Activated CD4-positive, alpha-beta memory T cell treated with anti-CD3 and anti-CD28 coated beads, Interleukin-2, amount 10 ng/mL, durations not matched to agents 7 days and 5 days (primary cell): ENCODE data around the gene AQP12B. TPM values are rescaled to one million over a fixed set of nuclear protein-coding genes. Genes with fewer than 3 reads are reported as not detected.
"Not testable (repeated sequence)": the region's sequence is repeated elsewhere in the genome, so short reads cannot be mapped to it uniquely, and the experiment has no call there.

Experiments
- CTCF ChIA-PET: fragments of 350-600 bp; sonication (Branson Sonifier 250); formaldehyde crosslinking; loops from one replicate; lab custom pipeline; 2021; ENCODE audit warnings: antibody characterized with exemption, inconsistent platforms; lab: Charles Lee
- POLR2A ChIA-PET: fragments of 350-600 bp; sonication (Branson Sonifier 250); formaldehyde crosslinking; loops from one replicate; lab custom pipeline; 2021; ENCODE audit warnings: antibody characterized with exemption; lab: Charles Lee
- DNase-seq: peaks from one replicate; pipeline ENCODE4 v3.0.0-alpha.2; 2020
- H3K27ac Mint-ChIP-seq: one replicate; pipeline ENCODE4 v1.8.0; 2021; ENCODE audit warnings: mild to moderate bottlenecking, mixed read lengths
- H3K27me3 Mint-ChIP-seq: one replicate; pipeline ENCODE4 v1.8.0; 2021; ENCODE audit warnings: mixed read lengths
- H3K36me3 Mint-ChIP-seq: one replicate; pipeline ENCODE4 v1.8.0; 2021; ENCODE audit warnings: low read depth, mixed read lengths
- H3K4me1 Mint-ChIP-seq: one replicate; pipeline ENCODE4 v1.8.0; 2021; ENCODE audit warnings: mixed read lengths
- H3K4me3 Mint-ChIP-seq: one replicate; pipeline ENCODE4 v1.8.0; 2021; ENCODE audit warnings: mild to moderate bottlenecking, mixed read lengths
- H3K9me3 Mint-ChIP-seq: one replicate; pipeline ENCODE4 v1.8.0; 2021; ENCODE audit warnings: mixed read lengths
- total RNA-seq, 2 experiments: library from RNA; stranded (reverse); gene quantifications; one replicate each; pipeline ENCODE4 v1.2.3, GENCODE V29; 2021

AQP12B gene
- total RNA-seq, 2 experiments from 2014 or later = not detected

GRCh38 chr2:240702640-240703011 is 19.9 kb upstream of the AQP12B start:
- Mint-ChIP-seq H3K9me3 (no peaks in the 10 kb centered on the region), H3K36me3 (no peaks in the 10 kb centered on the region), H3K4me1 (peaks cover 11% of the 10 kb centered on the region), H3K27me3 (peaks cover 28% of the 10 kb centered on the region), H3K4me3 (no peak overlapping the region), H3K27ac (no peak overlapping the region)
- no peak for DNase-seq
- POLR2A ChIA-PET = no interaction called here
- CTCF ChIA-PET = interaction anchor here (2.1 kb wide), 1 partner anchor 188 kb away, joined by 5 read pairs; no protein-coding TSS in a partner anchor

- H3K27ac Mint-ChIP-seq = no peak overlapping the region
- peaks cover 22% of the 10 kb centered on the region for H3K27me3 Mint-ChIP-seq
- no peak for DNase-seq
- no peaks in the 10 kb centered on the region for H3K36me3 Mint-ChIP-seq
- ChIA-PET POLR2A (no interaction called here), CTCF (interaction anchor here (2.1 kb wide), 1 partner anchor 188 kb away, joined by 5 read pairs; no protein-coding TSS in a partner anchor)
- H3K4me1 Mint-ChIP-seq = peaks cover 11% of the 10 kb centered on the region
- no peaks in the 10 kb centered on the region for H3K9me3 Mint-ChIP-seq
- H3K4me3 Mint-ChIP-seq = no peak overlapping the region
These were observed 19.3 kb upstream of the AQP12B start for GRCh38 chr2:240701736-240702639.

- peaks cover 17% of the 10 kb centered on the region for H3K27me3 Mint-ChIP-seq
- DNase-seq = no peak
- no peaks in the 10 kb centered on the region for H3K36me3 Mint-ChIP-seq
- no peak overlapping the region for H3K4me3 Mint-ChIP-seq
- CTCF ChIA-PET = no interaction called here
- POLR2A ChIA-PET = no interaction called here
- H3K27ac Mint-ChIP-seq = no peak overlapping the region
- H3K4me1 Mint-ChIP-seq = peaks cover 11% of the 10 kb centered on the region
- H3K9me3 Mint-ChIP-seq = no peaks in the 10 kb centered on the region
These were observed 18.5 kb upstream of the AQP12B start for GRCh38 chr2:240701091-240701735.

- Mint-ChIP-seq H3K27me3 (peaks cover 13% of the 10 kb centered on the region), H3K4me1 (peaks cover 10% of the 10 kb centered on the region)
- POLR2A ChIA-PET, H3K9me3 Mint-ChIP-seq, H3K27ac Mint-ChIP-seq, H3K4me3 Mint-ChIP-seq, DNase-seq, H3K36me3 Mint-ChIP-seq, CTCF ChIA-PET: not testable (repeated sequence)
These were observed 17.9 kb upstream of the AQP12B start for GRCh38 chr2:240700616-240701015.

GRCh38 chr2:240699835-240700234 is 17.1 kb upstream of the AQP12B start:
- H3K36me3 Mint-ChIP-seq, H3K4me3 Mint-ChIP-seq, H3K9me3 Mint-ChIP-seq, POLR2A ChIA-PET, H3K27ac Mint-ChIP-seq, H3K27me3 Mint-ChIP-seq, H3K4me1 Mint-ChIP-seq, DNase-seq, CTCF ChIA-PET: not testable (repeated sequence)

GRCh38 chr2:240698852-240699561 is 16.3 kb upstream of the AQP12B start:
- H3K4me3 Mint-ChIP-seq, CTCF ChIA-PET, H3K9me3 Mint-ChIP-seq, DNase-seq, H3K27ac Mint-ChIP-seq, POLR2A ChIA-PET, H3K36me3 Mint-ChIP-seq, H3K27me3 Mint-ChIP-seq, H3K4me1 Mint-ChIP-seq: not testable (repeated sequence)

GRCh38 chr2:240696469-240696868 is 13.8 kb upstream of the AQP12B start:
- CTCF ChIA-PET, H3K27ac Mint-ChIP-seq, H3K4me1 Mint-ChIP-seq, DNase-seq, H3K36me3 Mint-ChIP-seq, H3K27me3 Mint-ChIP-seq, H3K9me3 Mint-ChIP-seq, H3K4me3 Mint-ChIP-seq, POLR2A ChIA-PET: not testable (repeated sequence)

- CTCF ChIA-PET, POLR2A ChIA-PET, H3K4me3 Mint-ChIP-seq, H3K4me1 Mint-ChIP-seq, H3K27me3 Mint-ChIP-seq, H3K36me3 Mint-ChIP-seq, DNase-seq, H3K9me3 Mint-ChIP-seq, H3K27ac Mint-ChIP-seq: not testable (repeated sequence)
These were observed 12.9 kb upstream of the AQP12B start for GRCh38 chr2:240695593-240695992.

- H3K27ac Mint-ChIP-seq, POLR2A ChIA-PET, H3K27me3 Mint-ChIP-seq, H3K4me1 Mint-ChIP-seq, H3K36me3 Mint-ChIP-seq, H3K4me3 Mint-ChIP-seq, DNase-seq, CTCF ChIA-PET, H3K9me3 Mint-ChIP-seq: not testable (repeated sequence)
These were observed 11.6 kb upstream of the AQP12B start for GRCh38 chr2:240694304-240694703.

- CTCF ChIA-PET, DNase-seq, H3K27me3 Mint-ChIP-seq, POLR2A ChIA-PET, H3K27ac Mint-ChIP-seq, H3K9me3 Mint-ChIP-seq, H3K4me3 Mint-ChIP-seq, H3K36me3 Mint-ChIP-seq, H3K4me1 Mint-ChIP-seq: not testable (repeated sequence)
These were observed 10.2 kb upstream of the AQP12B start for GRCh38 chr2:240692583-240693561.

- H3K9me3 Mint-ChIP-seq, H3K27me3 Mint-ChIP-seq, POLR2A ChIA-PET, H3K4me3 Mint-ChIP-seq, H3K27ac Mint-ChIP-seq, H3K4me1 Mint-ChIP-seq, CTCF ChIA-PET, H3K36me3 Mint-ChIP-seq: not testable (repeated sequence)
- peak; percentile 11 for DNase-seq
These were observed 9.1 kb upstream of the AQP12B start, which contains the start of gene AQP12A for GRCh38 chr2:240691631-240692420. Gene AQP12A, plus strand, starts transcription at chr2:240691866. Its CDS starts 48 bp downstream, at chr2:240691914.

- POLR2A ChIA-PET, H3K27me3 Mint-ChIP-seq, H3K4me1 Mint-ChIP-seq, H3K4me3 Mint-ChIP-seq, H3K27ac Mint-ChIP-seq, H3K36me3 Mint-ChIP-seq, CTCF ChIA-PET, H3K9me3 Mint-ChIP-seq: not testable (repeated sequence)
- peak; percentile 14 for DNase-seq
These were observed 8.4 kb upstream of the AQP12B start for GRCh38 chr2:240691075-240691427.
